Mesendoderm (in vitro differentiated cells): ENCODE measurements around the gene NAV1.

Experiments
- DNase-seq: peaks from one replicate; pipeline ENCODE4 v3.0.0; 2013
- H2AK5ac ChIP-seq: 2 replicates; pipeline ENCODE4 v1.6.1; 2013; ENCODE audit warnings: low read length, inconsistent platforms
- H2BK120ac ChIP-seq: 2 replicates; pipeline ENCODE4 v1.6.1; 2013; ENCODE audit warnings: low read depth, mild to moderate bottlenecking, low read length, moderate library complexity, mixed read lengths
- H2BK15ac ChIP-seq: replicated peaks from 2 replicates; pipeline ENCODE4 v1.6.1; 2013; ENCODE audit warnings: low read depth, mild to moderate bottlenecking, moderate library complexity
- H2BK5ac ChIP-seq: 2 replicates; pipeline ENCODE4 v1.6.1; 2013; ENCODE audit warnings: low read length, inconsistent platforms
- H3K18ac ChIP-seq: 2 replicates; pipeline ENCODE4 v1.6.1; 2013; ENCODE audit warnings: mild to moderate bottlenecking, low read length, mixed read lengths
- H3K23ac ChIP-seq: one replicate; pipeline ENCODE4 v1.6.1; 2013; ENCODE audit warnings: low read length
- H3K27ac ChIP-seq: 2 replicates; pipeline ENCODE4 v1.5.1; 2013; ENCODE audit warnings: low read depth, mild to moderate bottlenecking, inconsistent platforms, low read length, moderate library complexity
- H3K27me3 ChIP-seq: 2 replicates; pipeline ENCODE4 v1.6.1; 2013; ENCODE audit warnings: low read length, control low read depth, mild to moderate bottlenecking, inconsistent platforms; ENCODE audit not compliant: insufficient read depth, poor library complexity
- H3K36me3 ChIP-seq: 2 replicates; pipeline ENCODE4 v1.6.1; 2013; ENCODE audit warnings: low read length, inconsistent platforms; ENCODE audit not compliant: control insufficient read depth, insufficient read depth
- H3K4ac ChIP-seq: one replicate; pipeline ENCODE4 v1.6.1; 2013; ENCODE audit warnings: low read depth, mild to moderate bottlenecking, low read length, moderate library complexity
- H3K4me1 ChIP-seq: 2 replicates; pipeline ENCODE4 v1.6.1; 2013; ENCODE audit warnings: low read depth, low read length, inconsistent platforms; ENCODE audit not compliant: control insufficient read depth
- H3K4me2 ChIP-seq: 2 replicates; pipeline ENCODE4 v1.6.1; 2013; ENCODE audit warnings: low read length
- H3K4me3 ChIP-seq: 2 replicates; pipeline ENCODE4 v1.5.1; 2013; ENCODE audit warnings: mild to moderate bottlenecking, low read length
- H3K56ac ChIP-seq: one replicate; pipeline ENCODE4 v1.6.1; 2013; ENCODE audit warnings: low read length
- H3K79me1 ChIP-seq: 2 replicates; pipeline ENCODE4 v1.6.1; 2013; ENCODE audit warnings: low read length, inconsistent platforms
- H3K79me2 ChIP-seq: 2 replicates; pipeline ENCODE4 v1.6.1; 2013; ENCODE audit warnings: mild to moderate bottlenecking, low read length; ENCODE audit not compliant: control insufficient read depth, insufficient read depth
- H3K9ac ChIP-seq: 2 replicates; pipeline ENCODE4 v1.6.1; 2013; ENCODE audit warnings: low read length, inconsistent platforms
- H4K5ac ChIP-seq: one replicate; pipeline ENCODE4 v1.6.1; 2013; ENCODE audit warnings: low read length
- H4K8ac ChIP-seq: one replicate; pipeline ENCODE4 v1.6.1; 2013; ENCODE audit warnings: low read depth, mild to moderate bottlenecking, control low read depth, low read length, moderate library complexity
- WGBS: extraction: QIAGEN DNeasy Blood & Tissue Kit; methylation state at CpG from one replicate; pipeline ENCODE4 v1.1.7; 2013; ENCODE audit warnings: low lambda C conversion rate, missing lambda C conversion rate; ENCODE audit not compliant: insufficient coverage; ENCODE audit errors: extremely low coverage; 5-methylcytosine and 5-hydroxymethylcytosine counted together

Gene NAV1

GRCh38 chr1:201582705-201583442 lies 43.9 kb downstream of the NAV1 start:
- no peak overlapping the region for H2BK15ac ChIP-seq
- no peak overlapping the region for H4K8ac ChIP-seq
- no peak overlapping the region for H3K9ac ChIP-seq
- no peak overlapping the region for H3K23ac ChIP-seq
- no peak overlapping the region for H3K4ac ChIP-seq
- no peaks in the 10 kb centered on the region for H3K4me1 ChIP-seq
- H2BK120ac ChIP-seq: no peak overlapping the region
- no peak overlapping the region for H2AK5ac ChIP-seq
- no peak overlapping the region for H3K18ac ChIP-seq
- H3K79me1 ChIP-seq: no peaks in the 10 kb centered on the region
- H4K5ac ChIP-seq: no peak overlapping the region
- H3K27ac ChIP-seq: peak overlapping the region; percentile 46
- H3K27me3 ChIP-seq: no peaks in the 10 kb centered on the region
- H2BK5ac ChIP-seq: no peak overlapping the region
- DNase-seq: no peak
- no CpG with 5 or more reads among the region's 14 CpGs for WGBS
- H3K36me3 ChIP-seq: no peaks in the 10 kb centered on the region
- no peak overlapping the region for H3K4me3 ChIP-seq
- peak overlapping the region; percentile 42 for H3K56ac ChIP-seq
- no peaks in the 10 kb centered on the region for H3K79me2 ChIP-seq
- no peak overlapping the region for H3K4me2 ChIP-seq

GRCh38 chr1:201583663-201584062 lies 44.7 kb downstream of the NAV1 start:
- no peaks in the 10 kb centered on the region for H3K36me3 ChIP-seq
- H3K79me2 ChIP-seq: no peaks in the 10 kb centered on the region
- no peak overlapping the region for H3K56ac ChIP-seq
- no peak overlapping the region for H3K18ac ChIP-seq
- no CpG with 5 or more reads among the region's 3 CpGs for WGBS
- H2BK5ac ChIP-seq: no peak overlapping the region
- no peak for DNase-seq
- H3K27me3 ChIP-seq: no peaks in the 10 kb centered on the region
- no peak overlapping the region for H4K8ac ChIP-seq
- no peak overlapping the region for H3K23ac ChIP-seq
- H3K9ac ChIP-seq: no peak overlapping the region
- no peak overlapping the region for H3K4ac ChIP-seq
- no peaks in the 10 kb centered on the region for H3K4me1 ChIP-seq
- H2BK120ac ChIP-seq: no peak overlapping the region
- H3K79me1 ChIP-seq: no peaks in the 10 kb centered on the region
- no peak overlapping the region for H2BK15ac ChIP-seq
- H4K5ac ChIP-seq: no peak overlapping the region
- H3K4me2 ChIP-seq: no peak overlapping the region
- no peak overlapping the region for H2AK5ac ChIP-seq
- no peak overlapping the region for H3K4me3 ChIP-seq
- no peak overlapping the region for H3K27ac ChIP-seq

GRCh38 chr1:201584471-201585092 lies 45.7 kb downstream of the NAV1 start:
- DNase-seq: no peak
- Histone ChIP-seq H3K27ac (no peak overlapping the region), H4K5ac (no peak overlapping the region), H3K4me3 (no peak overlapping the region), H3K27me3 (no peaks in the 10 kb centered on the region), H2BK15ac (no peak overlapping the region), H3K56ac (no peak overlapping the region), H3K4me1 (no peaks in the 10 kb centered on the region), H2AK5ac (no peak overlapping the region), H3K18ac (no peak overlapping the region), H3K36me3 (no peaks in the 10 kb centered on the region), H3K23ac (no peak overlapping the region), H3K4ac (no peak overlapping the region), H4K8ac (no peak overlapping the region), H2BK120ac (no peak overlapping the region), H3K9ac (no peak overlapping the region), H3K79me2 (no peaks in the 10 kb centered on the region), H2BK5ac (no peak overlapping the region), H3K79me1 (no peaks in the 10 kb centered on the region), H3K4me2 (no peak overlapping the region)
- no CpG with 5 or more reads among the region's 6 CpGs for WGBS

- Histone ChIP-seq H3K36me3 (no peaks in the 10 kb centered on the region), H3K27me3 (no peaks in the 10 kb centered on the region), H3K56ac (no peak overlapping the region), H3K4me2 (no peak overlapping the region), H2BK15ac (no peak overlapping the region), H3K23ac (no peak overlapping the region), H3K9ac (no peak overlapping the region), H3K79me2 (no peaks in the 10 kb centered on the region), H3K79me1 (no peaks in the 10 kb centered on the region), H3K4me1 (no peaks in the 10 kb centered on the region), H3K4ac (no peak overlapping the region), H2BK120ac (no peak overlapping the region), H2BK5ac (no peak overlapping the region), H4K5ac (no peak overlapping the region), H3K4me3 (no peak overlapping the region), H4K8ac (no peak overlapping the region), H2AK5ac (no peak overlapping the region), H3K18ac (no peak overlapping the region), H3K27ac (no peak overlapping the region)
- WGBS: no CpG with 5 or more reads among the region's 3 CpGs
- DNase-seq: no peak
Measured at GRCh38 chr1:201585093-201585483, 46.2 kb downstream of the NAV1 start.

GRCh38 chr1:201585901-201586300 lies 47.0 kb downstream of the NAV1 start:
- no peak overlapping the region for H3K27ac ChIP-seq
- no peaks in the 10 kb centered on the region for H3K79me2 ChIP-seq
- no peaks in the 10 kb centered on the region for H3K4me1 ChIP-seq
- no peak overlapping the region for H4K8ac ChIP-seq
- H2BK120ac ChIP-seq: no peak overlapping the region
- no peak overlapping the region for H3K23ac ChIP-seq
- no peak overlapping the region for H4K5ac ChIP-seq
- no peak overlapping the region for H2BK5ac ChIP-seq
- no peak overlapping the region for H3K4ac ChIP-seq
- H3K4me3 ChIP-seq: no peak overlapping the region
- no peak for DNase-seq
- no peak overlapping the region for H3K56ac ChIP-seq
- H3K18ac ChIP-seq: no peak overlapping the region
- H3K36me3 ChIP-seq: no peaks in the 10 kb centered on the region
- H3K9ac ChIP-seq: no peak overlapping the region
- no peak overlapping the region for H3K4me2 ChIP-seq
- no peak overlapping the region for H2BK15ac ChIP-seq
- no peaks in the 10 kb centered on the region for H3K27me3 ChIP-seq
- H3K79me1 ChIP-seq: no peaks in the 10 kb centered on the region
- whole genome bisulfite sequencing: no CpG with 5 or more reads among the region's 3 CpGs
- no peak overlapping the region for H2AK5ac ChIP-seq
